AG09309 (cell line): ENCODE data around the gene KIF9.

Experiments used
- DNase-seq: peaks from one replicate; pipeline ENCODE4 v3.0.0-alpha.2; 2010; ENCODE audit warnings: low read depth
- H3K4me3 ChIP-seq: 2 replicates; pipeline ENCODE4 v1.5.1; 2011; ENCODE audit warnings: mild to moderate bottlenecking, low read depth, low read length, moderate library complexity; ENCODE audit not compliant: control insufficient read depth
- CTCF ChIP-seq: IDR thresholded peaks from 2 replicates; pipeline ENCODE4 v1.5.1; 2011; ENCODE audit warnings: mild to moderate bottlenecking, low read depth, low read length, inconsistent platforms; ENCODE audit not compliant: insufficient read depth, control insufficient read depth; ENCODE audit errors: missing control alignments

Gene KIF9

GRCh38 chr3:47299381-47300318 lies 17.1 kb upstream of the KIF9 start:
- H3K4me3 ChIP-seq, result no peak overlapping the region
- DNase-seq, result no peak
- no peak for TF ChIP-seq CTCF

- DNase-seq, result no peak
- H3K4me3 ChIP-seq, result no peak overlapping the region
- TF ChIP-seq CTCF, result no peak
Measured at GRCh38 chr3:47298439-47298838, 15.8 kb upstream of the KIF9 start.

GRCh38 chr3:47296562-47297302 lies 14.1 kb upstream of the KIF9 start:
- TF ChIP-seq CTCF, result no peak
- no peak overlapping the region for H3K4me3 ChIP-seq
- no peak for DNase-seq

GRCh38 chr3:47295976-47296375 lies 13.4 kb upstream of the KIF9 start:
- no peak overlapping the region for H3K4me3 ChIP-seq
- no peak for TF ChIP-seq CTCF
- no peak for DNase-seq

GRCh38 chr3:47295322-47295721 lies 12.7 kb upstream of the KIF9 start:
- no peak overlapping the region for H3K4me3 ChIP-seq
- DNase-seq, result no peak
- no peak for TF ChIP-seq CTCF

GRCh38 chr3:47294392-47294791 lies 11.8 kb upstream of the KIF9 start:
- DNase-seq, result no peak
- H3K4me3 ChIP-seq, result no peak overlapping the region
- no peak for TF ChIP-seq CTCF
